GM06990 (cell line): ENCODE results near the gene SIM2.
"Not testable (repeated sequence)": the region's sequence is repeated elsewhere in the genome, so short reads cannot be mapped to it uniquely, and the experiment has no call there.

ENCODE experiments used
- DNase-seq: peaks from one replicate; pipeline ENCODE4 v3.0.0-alpha.2; 2011; ENCODE audit not compliant: insufficient read length; ENCODE audit errors: extremely low read depth
- H3K27me3 ChIP-seq: replicated peaks from 2 replicates; pipeline ENCODE4 v1.6.0; 2011; ENCODE audit warnings: low read length; ENCODE audit not compliant: control insufficient read depth, insufficient read depth
- H3K36me3 ChIP-seq: 2 replicates; pipeline ENCODE4 v1.5.1; 2011; ENCODE audit warnings: low read length; ENCODE audit not compliant: control insufficient read depth, insufficient read depth
- H3K4me3 ChIP-seq: replicated peaks from 2 replicates; pipeline ENCODE4 v1.5.1; 2011; ENCODE audit warnings: low read depth, mild to moderate bottlenecking, control low read depth, low read length
- TF ChIP-seq, protein P1 (sequence below): IDR thresholded peaks from 2 replicates; pipeline ENCODE4 v1.5.1; 2011; ENCODE audit warnings: low read length, control low read depth, mild to moderate bottlenecking, inconsistent platforms; ENCODE audit not compliant: insufficient read depth, poor library complexity, severe bottlenecking

The SIM2 gene

DNA sequence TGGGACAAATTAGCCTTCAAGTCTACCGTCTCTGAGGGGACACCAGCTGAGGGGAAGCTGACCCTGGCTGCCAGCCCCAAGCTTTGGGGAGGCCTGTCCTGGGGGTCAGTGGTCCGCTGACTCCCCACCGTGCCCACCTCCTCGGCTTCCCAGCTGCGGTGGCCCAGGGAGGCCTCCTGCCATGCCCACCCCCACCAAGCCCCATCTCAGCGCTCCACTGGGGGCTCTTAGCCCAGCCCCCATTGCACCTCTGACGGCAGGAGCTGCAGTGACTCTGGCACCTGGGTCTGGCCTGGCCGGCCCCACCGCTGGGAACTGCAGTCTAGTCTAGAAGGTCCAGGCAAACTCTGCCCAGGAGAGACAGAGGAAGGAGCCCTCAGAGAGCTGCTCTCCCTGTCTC is 30.2 kb upstream of the SIM2 start:
- Histone ChIP-seq H3K36me3 (no peaks in the 10 kb centered on the region), H3K27me3 (no peaks in the 10 kb centered on the region), H3K4me3 (no peak overlapping the region)
- TF ChIP-seq, protein P1, sequence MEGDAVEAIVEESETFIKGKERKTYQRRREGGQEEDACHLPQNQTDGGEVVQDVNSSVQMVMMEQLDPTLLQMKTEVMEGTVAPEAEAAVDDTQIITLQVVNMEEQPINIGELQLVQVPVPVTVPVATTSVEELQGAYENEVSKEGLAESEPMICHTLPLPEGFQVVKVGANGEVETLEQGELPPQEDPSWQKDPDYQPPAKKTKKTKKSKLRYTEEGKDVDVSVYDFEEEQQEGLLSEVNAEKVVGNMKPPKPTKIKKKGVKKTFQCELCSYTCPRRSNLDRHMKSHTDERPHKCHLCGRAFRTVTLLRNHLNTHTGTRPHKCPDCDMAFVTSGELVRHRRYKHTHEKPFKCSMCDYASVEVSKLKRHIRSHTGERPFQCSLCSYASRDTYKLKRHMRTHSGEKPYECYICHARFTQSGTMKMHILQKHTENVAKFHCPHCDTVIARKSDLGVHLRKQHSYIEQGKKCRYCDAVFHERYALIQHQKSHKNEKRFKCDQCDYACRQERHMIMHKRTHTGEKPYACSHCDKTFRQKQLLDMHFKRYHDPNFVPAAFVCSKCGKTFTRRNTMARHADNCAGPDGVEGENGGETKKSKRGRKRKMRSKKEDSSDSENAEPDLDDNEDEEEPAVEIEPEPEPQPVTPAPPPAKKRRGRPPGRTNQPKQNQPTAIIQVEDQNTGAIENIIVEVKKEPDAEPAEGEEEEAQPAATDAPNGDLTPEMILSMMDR, result no peak
- no peak for DNase-seq

DNA sequence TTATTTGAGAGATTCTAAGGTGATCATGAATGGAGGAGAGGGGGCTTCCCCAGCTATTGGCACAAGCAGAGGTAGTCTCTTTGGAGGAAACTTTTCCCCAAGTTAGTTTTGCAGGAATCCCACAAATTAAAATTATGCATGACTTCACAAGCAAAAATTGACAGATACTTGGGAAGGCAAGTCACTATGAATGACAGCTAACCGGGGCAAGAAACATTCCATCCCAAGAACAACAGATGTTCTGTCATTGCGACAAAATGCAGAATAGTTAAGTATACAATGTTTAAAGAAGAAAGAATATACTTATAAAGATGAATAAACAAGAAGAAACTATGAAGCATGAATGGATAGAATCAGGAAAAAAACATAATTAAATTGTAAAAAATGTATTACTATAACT is 27.1 kb upstream of the SIM2 start:
- Histone ChIP-seq H3K27me3 (no peaks in the 10 kb centered on the region), H3K4me3 (no peak overlapping the region), H3K36me3 (no peaks in the 10 kb centered on the region)
- DNase-seq, result no peak
- TF ChIP-seq, protein P1, result no peak

DNA sequence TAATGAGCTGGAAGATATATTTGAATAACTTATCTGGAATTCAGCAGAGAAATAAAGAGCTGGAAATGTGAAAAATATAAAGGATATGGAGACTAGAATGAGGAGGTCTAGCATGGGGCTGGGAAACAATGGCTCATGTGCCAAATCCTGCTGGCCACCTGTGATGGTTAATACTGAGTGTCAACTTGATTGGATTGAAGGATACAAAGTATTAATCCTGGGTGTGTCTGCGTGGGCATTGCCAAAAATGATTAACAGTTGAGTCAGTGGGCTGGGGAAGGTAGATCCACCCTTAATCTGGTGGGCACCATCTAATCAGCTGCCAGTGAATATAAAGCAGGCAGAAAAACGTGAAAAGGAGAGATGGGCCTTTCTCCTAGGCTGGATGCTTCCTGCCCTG is 26.6 kb upstream of the SIM2 start:
- not testable (repeated sequence) for H3K4me3 ChIP-seq, H3K36me3 ChIP-seq, H3K27me3 ChIP-seq, DNase-seq

DNA sequence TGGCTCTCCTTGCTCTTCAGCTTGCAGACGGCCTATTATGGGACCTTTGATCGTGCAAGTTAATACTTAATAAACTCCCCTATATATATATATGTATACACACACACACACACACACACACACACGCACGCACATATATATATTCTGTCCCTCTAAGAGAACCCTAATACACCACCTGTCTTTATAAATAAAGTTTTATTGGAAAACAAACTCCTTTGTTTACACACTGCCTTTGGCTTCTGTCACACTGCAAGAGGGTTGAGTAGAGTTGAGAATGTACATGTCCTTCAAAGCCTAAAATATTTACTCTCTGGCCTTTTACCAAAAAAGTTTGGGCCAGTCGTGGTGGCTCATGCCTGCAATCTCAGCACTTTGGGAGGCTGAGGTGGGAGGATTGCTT is 26.2 kb upstream of the SIM2 start:
- no peak for DNase-seq
- no peak overlapping the region for H3K4me3 ChIP-seq
- no peaks in the 10 kb centered on the region for H3K36me3 ChIP-seq
- no peaks in the 10 kb centered on the region for H3K27me3 ChIP-seq
- TF ChIP-seq, protein P1, result no peak

DNA sequence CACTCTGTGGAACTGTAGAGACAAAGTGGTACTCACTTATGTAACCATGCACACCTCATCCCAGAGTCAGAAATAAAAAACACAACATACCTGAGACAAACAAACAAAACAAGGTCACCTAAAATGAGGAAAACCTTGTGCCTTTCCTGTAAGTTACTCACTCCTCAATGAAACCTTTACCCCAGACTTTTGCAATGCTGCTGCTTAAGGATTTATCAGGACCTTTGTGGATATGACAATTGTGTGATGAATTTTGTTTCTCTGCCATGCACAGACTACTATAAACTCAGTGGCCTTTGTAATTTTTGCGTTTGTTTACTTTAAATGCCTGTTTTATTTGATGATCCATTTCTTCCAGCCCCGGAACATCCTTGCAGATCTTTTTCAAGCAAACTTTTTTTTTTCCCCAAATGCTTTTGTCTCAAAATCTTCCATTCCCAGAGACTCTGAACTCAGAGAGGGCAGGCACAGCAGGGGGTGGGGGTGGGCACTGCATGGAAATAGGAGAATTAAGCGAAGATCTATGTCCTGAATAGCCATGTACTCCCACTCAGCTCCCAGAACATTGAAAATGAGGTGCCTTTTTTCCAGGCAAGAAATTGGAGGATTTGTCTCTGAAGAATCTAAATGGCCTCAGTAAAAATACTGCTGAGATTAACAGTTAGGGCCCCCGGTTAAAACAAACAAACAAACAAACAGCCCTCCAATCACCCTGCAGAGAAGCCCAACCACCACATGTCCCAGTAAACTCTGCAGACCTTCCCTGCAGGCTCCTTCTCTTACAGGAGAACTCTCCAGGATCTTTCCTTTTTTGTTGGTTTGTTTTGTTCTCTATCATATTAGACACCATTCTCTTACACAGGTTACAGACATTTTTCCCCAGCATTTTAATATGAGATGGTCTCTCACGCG is 22.6 kb upstream of the SIM2 start:
- TF ChIP-seq, protein P1, result no peak
- no peak overlapping the region for H3K4me3 ChIP-seq
- no peak for DNase-seq
- no peaks in the 10 kb centered on the region for H3K27me3 ChIP-seq
- H3K36me3 ChIP-seq, result no peaks in the 10 kb centered on the region

DNA sequence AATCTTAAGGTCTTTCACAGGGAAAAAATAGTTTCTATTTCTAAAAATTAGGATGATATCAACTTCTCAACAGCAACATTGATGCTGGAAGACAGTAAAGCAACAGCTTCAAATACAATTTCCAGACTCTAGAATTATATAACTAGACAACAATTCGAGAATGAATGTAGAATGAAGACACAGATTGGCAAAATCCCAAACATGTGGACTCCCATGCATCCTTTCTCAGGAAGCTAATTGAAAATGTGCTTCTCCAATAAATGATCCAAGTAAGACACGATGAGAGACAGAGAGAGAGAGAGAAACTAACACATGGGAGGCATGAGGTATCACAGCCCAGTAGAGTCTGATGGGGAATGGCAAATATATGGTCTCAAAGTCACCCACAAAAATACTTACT is 21.5 kb upstream of the SIM2 start:
- no peak overlapping the region for H3K4me3 ChIP-seq
- TF ChIP-seq, protein P1, result no peak
- no peak for DNase-seq
- no peaks in the 10 kb centered on the region for H3K27me3 ChIP-seq
- H3K36me3 ChIP-seq, result no peaks in the 10 kb centered on the region
